Keratinocyte (primary cell): ENCODE data around the gene KHDRBS1. TPM values are rescaled to one million over a fixed set of nuclear protein-coding genes. Genes with fewer than 3 reads are reported as not detected.

Source experiments
- DNase-seq: peaks from one replicate; pipeline ENCODE4 v3.0.0-alpha.2; 2011; ENCODE audit warnings: low read depth, missing footprints, low spot score
- FAIRE-seq: peaks from 2 replicates; lab custom pipeline; 2011; peaks lifted over from hg19 to GRCh38; lab: Jason Lieb, UNC
- H2AFZ ChIP-seq: 2 replicates; pipeline ENCODE4 v1.6.0; 2012; ENCODE audit warnings: low read length, control low read depth, inconsistent platforms; ENCODE audit not compliant: control insufficient read depth
- H3K27ac ChIP-seq: 2 replicates; pipeline ENCODE4 v1.5.1; 2011; ENCODE audit warnings: low read length; ENCODE audit not compliant: control insufficient read depth, insufficient read depth
- H3K27me3 ChIP-seq: 3 replicates; pipeline ENCODE4 v1.6.0; 2011; ENCODE audit warnings: low read length; ENCODE audit not compliant: control insufficient read depth, insufficient read depth; ENCODE audit errors: extremely low read depth
- H3K36me3 ChIP-seq, 2 experiments: 2 replicates in 1 of 2; 3 replicates in 1 of 2; pipeline ENCODE4 v1.5.1; 2011; ENCODE audit warnings: low read length in 2 of 2, mild to moderate bottlenecking in 1 of 2; ENCODE audit not compliant: control insufficient read depth in 2 of 2, insufficient read depth in 2 of 2; ENCODE audit errors: extremely low read depth in 1 of 2
- H3K4me1 ChIP-seq: 3 replicates; pipeline ENCODE4 v1.5.1; 2011; ENCODE audit warnings: low read length; ENCODE audit not compliant: control insufficient read depth, insufficient read depth; ENCODE audit errors: extremely low read depth
- H3K4me2 ChIP-seq: 3 replicates; pipeline ENCODE4 v1.6.0; 2011; ENCODE audit warnings: low read depth, low read length; ENCODE audit not compliant: control insufficient read depth, insufficient read depth; ENCODE audit errors: extremely low read depth
- H3K4me3 ChIP-seq, 3 experiments: fragments of 200-600 bp in 1 of 3; sonication (generic) in 1 of 3; 2 replicates in 2 of 3; 3 replicates in 1 of 3; pipeline ENCODE4 v1.5.1; 2011 to 2016; ENCODE audit warnings: low read length in 3 of 3, mild to moderate bottlenecking in 3 of 3, control low read depth in 2 of 3, inconsistent platforms in 1 of 3, low read depth in 1 of 3, mixed read lengths in 1 of 3, mixed run types in 1 of 3, moderate library complexity in 1 of 3; ENCODE audit not compliant: control insufficient read depth in 2 of 3, insufficient read depth in 2 of 3; ENCODE audit errors: extremely low read depth in 1 of 3
- H3K79me2 ChIP-seq: 2 replicates; pipeline ENCODE4 v1.6.0; 2012; ENCODE audit warnings: low read length; ENCODE audit not compliant: control insufficient read depth, insufficient read depth
- H3K9ac ChIP-seq: 3 replicates; pipeline ENCODE4 v1.6.0; 2011; ENCODE audit warnings: low read length; ENCODE audit not compliant: control insufficient read depth, insufficient read depth; ENCODE audit errors: extremely low read depth
- H3K9me1 ChIP-seq: 3 replicates; pipeline ENCODE4 v1.6.0; 2011; ENCODE audit warnings: low read length; ENCODE audit not compliant: control insufficient read depth, insufficient read depth; ENCODE audit errors: extremely low read depth
- H3K9me3 ChIP-seq: 2 replicates; pipeline ENCODE4 v1.5.1; 2012; ENCODE audit warnings: low read depth, low read length; ENCODE audit not compliant: control insufficient read depth
- H4K20me1 ChIP-seq: 3 replicates; pipeline ENCODE4 v1.6.0; 2011; ENCODE audit warnings: low read length; ENCODE audit not compliant: control insufficient read depth, insufficient read depth; ENCODE audit errors: extremely low read depth
- EZH2 ChIP-seq: IDR thresholded peaks from one replicate; pipeline ENCODE4 v1.6.1; 2012; ENCODE audit warnings: inconsistent platforms, mild to moderate bottlenecking, low read length, moderate library complexity
- dilution Hi-C: fragments of 300-500 bp; cut with MboI; formaldehyde crosslinking; loops from one replicate; pipeline ENCODE4 v1.7.0; 2020; ENCODE audit warnings: low sequenced_read_pairs; ENCODE audit not compliant: extremely low pct_ligation_motif_present
- polyA plus RNA-seq, 5 experiments: library from polyadenylated mRNA; depleted of rRNA in 3 of 5; stranded (reverse) in 3 of 5; stranded (forward) in 1 of 5; unstranded in 1 of 5; fragments of >200 nt; gene quantifications; 1 replicate in 1 of 5; 2 replicates in 3 of 5; 3 replicates in 1 of 5; pipeline versions ENCODE4 v1.2.1 to v1.2.3, GENCODE V29; 2011 to 2012; ENCODE audit warnings: missing spikeins in 2 of 5, low read depth in 1 of 5, low replicate concordance in 1 of 5
- small RNA-seq, 3 experiments: library from RNA; depleted of rRNA; stranded (forward); fragments of <200 nt; gene quantifications; one replicate each; pipeline ENCODE3, GENCODE V24; 2012; ENCODE audit warnings: low read depth in 3 of 3, low replicate concordance in 1 of 3; ENCODE audit not compliant: insufficient read length in 3 of 3
- TF ChIP-seq, protein P1 (sequence below), 3 experiments: IDR thresholded peaks in 1 of 3; conservative IDR thresholded peaks in 1 of 3; optimal IDR thresholded peaks in 1 of 3; 2 replicates in 2 of 3; 3 replicates in 1 of 3; pipeline versions ENCODE3 to v1.5.1; 2011; ENCODE audit warnings: low read length in 3 of 3, mild to moderate bottlenecking in 3 of 3, moderate library complexity in 2 of 3, control low read depth in 1 of 3, inconsistent platforms in 1 of 3; ENCODE audit not compliant: insufficient read depth in 2 of 3; ENCODE audit errors: extremely low read depth in 1 of 3

KHDRBS1 gene
- polyA plus RNA-seq, 1 donor (not counting 4 experiments of a cell fraction or from before 2014, with no cell fraction given): 54.7 TPM

DNA sequence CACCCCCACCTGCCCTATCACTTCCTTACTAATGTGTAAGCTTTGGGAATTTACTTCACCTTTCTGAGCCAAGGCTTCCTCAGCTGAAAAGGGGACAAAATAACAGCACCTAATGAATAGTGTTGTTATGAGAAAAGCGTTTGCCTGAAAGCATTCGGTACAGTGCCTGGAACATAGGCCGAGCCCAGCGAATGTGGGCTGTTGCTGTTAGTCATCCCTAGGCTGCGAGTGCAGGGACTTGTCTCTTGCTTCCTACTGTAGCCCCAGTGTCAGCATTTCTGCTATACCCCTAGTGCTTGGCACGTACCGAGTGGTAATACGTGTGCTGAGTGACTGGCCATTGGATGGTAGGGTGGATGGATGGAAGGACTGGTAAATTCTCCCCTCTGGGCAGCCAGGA lies 77.5 kb downstream of the KHDRBS1 start:
- Histone ChIP-seq H4K20me1 (no peaks in the 10 kb centered on the region), H3K79me2 (no peaks in the 10 kb centered on the region), H3K9me1 (no peaks in the 10 kb centered on the region), H3K9me3 (no peaks in the 10 kb centered on the region), H3K9ac (no peak overlapping the region), H3K4me2 (no peak overlapping the region), H3K36me3 (peaks cover 16 to 24% of the 10 kb centered on the region in 2 experiments), H3K4me3 (no peak overlapping the region), H2AFZ (no peak overlapping the region), H3K27ac (no peak overlapping the region), H3K4me1 (no peaks in the 10 kb centered on the region), H3K27me3 (no peaks in the 10 kb centered on the region)
- FAIRE-seq (no peak), DNase-seq (no peak)
- dilution Hi-C loops: no loop called here
- no peak for TF ChIP-seq EZH2
- TF ChIP-seq, protein P1, sequence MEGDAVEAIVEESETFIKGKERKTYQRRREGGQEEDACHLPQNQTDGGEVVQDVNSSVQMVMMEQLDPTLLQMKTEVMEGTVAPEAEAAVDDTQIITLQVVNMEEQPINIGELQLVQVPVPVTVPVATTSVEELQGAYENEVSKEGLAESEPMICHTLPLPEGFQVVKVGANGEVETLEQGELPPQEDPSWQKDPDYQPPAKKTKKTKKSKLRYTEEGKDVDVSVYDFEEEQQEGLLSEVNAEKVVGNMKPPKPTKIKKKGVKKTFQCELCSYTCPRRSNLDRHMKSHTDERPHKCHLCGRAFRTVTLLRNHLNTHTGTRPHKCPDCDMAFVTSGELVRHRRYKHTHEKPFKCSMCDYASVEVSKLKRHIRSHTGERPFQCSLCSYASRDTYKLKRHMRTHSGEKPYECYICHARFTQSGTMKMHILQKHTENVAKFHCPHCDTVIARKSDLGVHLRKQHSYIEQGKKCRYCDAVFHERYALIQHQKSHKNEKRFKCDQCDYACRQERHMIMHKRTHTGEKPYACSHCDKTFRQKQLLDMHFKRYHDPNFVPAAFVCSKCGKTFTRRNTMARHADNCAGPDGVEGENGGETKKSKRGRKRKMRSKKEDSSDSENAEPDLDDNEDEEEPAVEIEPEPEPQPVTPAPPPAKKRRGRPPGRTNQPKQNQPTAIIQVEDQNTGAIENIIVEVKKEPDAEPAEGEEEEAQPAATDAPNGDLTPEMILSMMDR (optimal IDR thresholded peaks at IDR 0.05 in 1 of 3, IDR thresholded peaks at IDR 0.05 in 1 of 3, conservative IDR thresholded peaks at IDR 0.05 in 1 of 3; ENCODE audit: extremely low read depth in 1 of 3, insufficient read depth in 2 of 3, low read length in 3 of 3): no peak

DNA sequence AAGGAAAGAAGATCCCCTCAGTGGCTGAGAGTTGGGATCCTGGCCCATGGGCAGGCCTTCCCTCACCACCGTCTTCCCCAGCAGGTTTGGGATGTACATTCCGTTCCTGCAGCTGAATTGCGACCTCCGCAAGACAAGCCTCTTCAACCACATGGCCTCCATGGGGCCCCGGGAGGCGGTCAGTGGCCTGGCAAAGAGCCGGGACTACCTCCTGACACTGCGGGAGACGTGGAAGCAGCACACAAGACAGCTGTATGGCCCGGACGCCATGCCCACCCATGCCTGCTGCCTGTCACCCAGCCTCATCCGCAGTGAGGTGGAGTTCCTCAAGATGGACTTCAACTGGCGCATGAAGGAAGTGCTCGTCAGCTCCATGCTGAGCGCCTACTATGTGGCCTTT lies 77.9 kb downstream of the KHDRBS1 start:
- TF ChIP-seq, protein P1 (optimal IDR thresholded peaks at IDR 0.05 in 1 of 3, IDR thresholded peaks at IDR 0.05 in 1 of 3, conservative IDR thresholded peaks at IDR 0.05 in 1 of 3; ENCODE audit: extremely low read depth in 1 of 3, insufficient read depth in 2 of 3, low read length in 3 of 3): no peak
- TF ChIP-seq EZH2: no peak
- no peak overlapping the region for H3K4me2 ChIP-seq
- no peak overlapping the region for H3K27ac ChIP-seq
- H3K79me2 ChIP-seq: no peaks in the 10 kb centered on the region
- H4K20me1 ChIP-seq: no peaks in the 10 kb centered on the region
- no peak overlapping the region for H3K4me3 ChIP-seq
- DNase-seq (no peak), FAIRE-seq (no peak)
- no peaks in the 10 kb centered on the region for H3K27me3 ChIP-seq
- no peak overlapping the region for H2AFZ ChIP-seq
- H3K36me3 ChIP-seq: peaks cover 16 to 26% of the 10 kb centered on the region in 2 experiments
- no peaks in the 10 kb centered on the region for H3K4me1 ChIP-seq
- no peaks in the 10 kb centered on the region for H3K9me1 ChIP-seq
- H3K9ac ChIP-seq: no peak overlapping the region
- no peaks in the 10 kb centered on the region for H3K9me3 ChIP-seq
- dilution Hi-C loops: no loop called here

Small RNA genes within 50 kb of the gene (small RNA-seq; reads per million reads assigned to genes)
- gene MIR5585 (0 to 0.50 (median 0) reads per million in 3 experiments), gene RF00017 (0 reads per million in 3 experiments)

Other genes with a start within 250 kb of the KHDRBS1 start
- 0.68 to 1.6 TPM (median 0.96 TPM) in 3 replicates for gene ADGRB2, start 249.5 kb upstream of the KHDRBS1 start, polyA plus RNA-seq
- gene SPOCD1, start 197.8 kb upstream of the KHDRBS1 start, polyA plus RNA-seq: 3.3 to 12.0 TPM (median 4.7 TPM) in 3 replicates
- 130 to 368 TPM (median 228 TPM) in 3 replicates for gene PTP4A2, start 75.5 kb upstream of the KHDRBS1 start, polyA plus RNA-seq
- 6.8 to 11.7 TPM (median 7.3 TPM) in 3 replicates for gene TMEM39B, start 59.1 kb downstream of the KHDRBS1 start, polyA plus RNA-seq
- 34.6 to 43.1 TPM (median 42.6 TPM) in 3 replicates for gene KPNA6, start 94.2 kb downstream of the KHDRBS1 start, polyA plus RNA-seq
- 17.1 to 35.8 TPM (median 20.0 TPM) in 3 replicates for gene TXLNA, start 165.8 kb downstream of the KHDRBS1 start, polyA plus RNA-seq
- 3.6 to 4.5 TPM (median 3.8 TPM) in 3 replicates for gene CCDC28B, start 186.7 kb downstream of the KHDRBS1 start, polyA plus RNA-seq
- 1.2 to 2.3 TPM (median 1.5 TPM) in 3 replicates for gene IQCC, start 191.8 kb downstream of the KHDRBS1 start, polyA plus RNA-seq
- not detected in 3 replicates for gene DCDC2B, start 195.2 kb downstream of the KHDRBS1 start, polyA plus RNA-seq
- gene TMEM234, start 208.5 kb downstream of the KHDRBS1 start, polyA plus RNA-seq: 14.4 to 20.1 TPM (median 16.9 TPM) in 3 replicates
- 319 to 655 TPM (median 388 TPM) in 3 replicates for gene EIF3I, start 208.5 kb downstream of the KHDRBS1 start, polyA plus RNA-seq
- 0.06 to 0.07 TPM in 2 of 3 replicates, not detected in the other for gene FAM167B, start 233.4 kb downstream of the KHDRBS1 start, polyA plus RNA-seq
- gene LCK, start 237.4 kb downstream of the KHDRBS1 start, polyA plus RNA-seq: 0.10 to 0.31 TPM (median 0.16 TPM) in 3 replicates